GM18520 (cell line): ENCODE results near the gene ATG5.
"Not testable (repeated sequence)": the region's sequence is repeated elsewhere in the genome, so short reads cannot be mapped to it uniquely, and the experiment has no call there.

Experiments used
- ATAC-seq: cut with Tn5 transposase; IDR thresholded peaks from one replicate; pipeline ENCODE4 v1.9.1; 2021; ENCODE audit not compliant: unreplicated experiment

The ATG5 gene

DNA sequence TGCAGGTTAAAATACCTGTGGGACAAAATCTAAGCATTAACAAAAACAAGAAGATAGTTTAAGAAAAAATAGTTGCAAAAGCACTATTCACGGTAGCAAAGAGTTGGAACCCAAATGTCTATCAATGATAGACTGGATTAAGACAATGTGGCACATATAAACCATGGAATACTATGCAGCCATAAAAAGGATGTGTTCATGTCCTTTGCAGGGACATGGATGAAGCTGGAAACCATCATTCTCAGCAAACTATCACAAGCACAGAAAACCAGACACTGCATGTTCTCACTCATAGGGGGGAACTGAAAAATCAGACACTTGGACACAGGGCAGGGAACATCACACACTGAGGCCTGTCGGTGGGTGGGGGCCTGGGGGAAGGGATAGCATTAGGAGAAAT is 65.8 kb downstream of the ATG5 start:
- ATAC-seq: not testable (repeated sequence)

DNA sequence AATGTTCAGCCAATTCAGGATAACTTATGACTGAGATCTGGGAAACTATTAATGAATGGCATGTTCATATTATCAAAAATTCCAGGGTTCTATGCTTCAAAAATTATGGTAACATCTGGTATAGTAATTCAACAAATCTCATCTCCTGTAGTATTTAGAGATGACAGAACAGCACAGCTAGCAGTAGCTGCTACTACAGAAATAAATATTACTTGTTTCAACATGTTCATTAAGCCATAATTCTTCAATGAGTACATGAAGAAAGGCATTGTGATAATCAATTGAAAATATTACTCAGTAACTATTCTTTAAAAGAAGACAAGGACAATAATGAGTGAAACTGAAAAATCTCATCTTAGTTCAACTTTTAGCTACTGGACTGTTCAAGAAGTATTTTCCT is 66.8 kb downstream of the ATG5 start:
- ATAC-seq: no peak

DNA sequence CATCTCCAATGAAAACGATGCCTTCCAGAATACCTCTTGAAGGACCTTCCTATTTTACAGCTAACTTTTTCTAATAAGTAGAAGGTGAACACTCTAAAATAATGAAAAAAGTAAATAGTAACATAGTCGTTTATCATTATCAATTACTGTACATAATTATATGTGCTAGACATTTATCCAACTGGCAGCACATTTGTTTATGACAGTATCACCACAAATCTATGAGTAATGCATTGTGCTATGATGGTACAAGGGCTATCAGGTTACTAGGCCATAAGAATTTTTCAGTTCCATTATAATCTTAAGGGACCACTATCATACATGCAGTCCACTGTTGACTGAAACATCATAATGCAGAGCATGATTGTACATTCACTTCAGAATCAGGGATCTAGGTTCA is 68.4 kb downstream of the ATG5 start:
- ATAC-seq: no peak

DNA sequence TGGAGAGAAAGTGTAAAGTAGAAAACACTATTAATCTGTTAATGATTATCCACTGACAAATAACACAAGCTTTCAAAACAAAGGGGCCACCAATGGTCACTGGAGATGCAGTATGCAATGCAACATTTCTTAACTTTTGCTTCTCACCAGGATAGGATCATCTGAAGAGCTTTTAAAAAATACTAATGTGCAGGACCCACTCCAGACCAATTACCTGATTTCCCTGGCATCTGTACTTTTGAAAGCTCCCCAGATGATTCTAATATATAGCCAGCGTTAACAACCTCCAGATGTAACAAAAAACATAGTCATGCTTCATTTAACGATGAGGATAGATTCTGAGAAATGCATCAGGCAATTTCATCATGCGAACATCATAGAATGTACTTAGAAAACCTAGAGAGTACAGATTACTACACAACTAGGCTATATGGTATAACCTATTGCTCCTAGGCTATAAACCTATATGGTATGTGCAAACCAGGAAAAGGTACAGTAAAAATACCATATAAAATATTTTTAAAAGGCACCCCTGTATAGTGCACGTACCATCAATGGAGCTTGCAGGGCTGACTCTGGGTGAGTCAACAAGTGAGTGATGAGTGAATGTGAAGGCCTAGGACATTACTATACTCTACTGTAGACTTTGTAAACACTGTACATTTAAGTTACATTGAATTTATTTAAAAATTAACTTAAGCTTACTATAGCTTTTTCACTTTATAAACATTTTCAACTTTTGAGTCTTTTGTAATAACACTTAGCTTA is 69.2 kb downstream of the ATG5 start:
- ATAC-seq: no peak

- ATAC-seq: no peak
Observed at GRCh38 chr6:106255306-106255705, 70.3 kb downstream of the ATG5 start.

DNA sequence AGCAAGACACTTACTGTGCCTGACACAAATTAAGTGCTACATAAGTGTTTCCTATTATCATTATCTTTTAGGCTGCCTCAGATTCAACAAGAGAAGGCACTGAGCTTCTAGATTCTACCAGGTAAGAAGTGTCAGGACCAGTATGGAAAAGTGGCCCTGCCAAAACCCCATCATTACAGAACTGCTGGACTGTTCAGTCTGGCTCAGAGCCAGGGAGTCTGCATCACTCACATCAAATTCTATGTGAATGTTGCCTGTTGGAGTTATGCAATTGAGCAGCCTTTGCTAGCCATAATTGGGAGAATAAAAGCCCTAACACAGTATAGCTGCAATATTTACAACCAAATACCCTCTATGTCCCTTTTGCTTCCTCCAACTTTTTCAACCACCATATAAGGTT is 70.9 kb downstream of the ATG5 start:
- ATAC-seq: no peak

DNA sequence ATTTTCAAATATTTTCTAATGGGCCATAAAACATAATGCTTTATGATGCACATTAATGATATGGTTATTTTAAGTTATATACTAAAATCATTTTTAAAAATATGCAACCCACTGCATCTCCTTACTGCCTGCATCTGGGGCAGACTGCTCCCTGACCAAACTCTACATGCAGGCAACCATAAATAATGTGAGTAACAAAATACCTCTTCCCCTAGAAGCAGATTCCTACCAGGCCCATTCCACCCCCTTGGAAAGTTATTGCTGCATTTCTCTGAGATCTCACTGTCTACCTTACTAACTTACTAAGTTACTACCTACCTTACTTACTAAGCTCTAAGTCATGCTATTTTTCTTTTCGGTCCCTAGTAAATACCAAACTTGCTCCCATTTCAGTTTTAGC is 71.8 kb downstream of the ATG5 start:
- ATAC-seq: no peak

DNA sequence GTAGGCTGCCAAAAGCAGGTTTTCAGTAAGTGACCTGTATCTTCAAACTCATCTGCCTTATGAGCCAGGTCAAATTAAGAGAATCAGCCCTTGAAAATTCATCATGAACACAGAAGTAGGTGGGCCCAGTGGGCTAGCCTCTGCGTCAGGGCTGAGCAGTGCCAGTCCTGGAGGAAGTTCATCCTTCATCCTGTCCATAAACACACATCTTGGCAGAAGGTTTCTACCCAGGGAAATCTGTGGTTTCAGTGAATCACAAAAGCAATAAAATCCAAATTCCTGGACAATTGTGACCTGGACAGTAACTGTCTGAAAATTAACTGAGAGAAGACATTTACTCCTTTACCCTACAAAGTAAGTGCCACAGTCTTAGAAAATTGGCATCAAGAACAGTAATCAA is 72.4 kb downstream of the ATG5 start:
- no peak for ATAC-seq

DNA sequence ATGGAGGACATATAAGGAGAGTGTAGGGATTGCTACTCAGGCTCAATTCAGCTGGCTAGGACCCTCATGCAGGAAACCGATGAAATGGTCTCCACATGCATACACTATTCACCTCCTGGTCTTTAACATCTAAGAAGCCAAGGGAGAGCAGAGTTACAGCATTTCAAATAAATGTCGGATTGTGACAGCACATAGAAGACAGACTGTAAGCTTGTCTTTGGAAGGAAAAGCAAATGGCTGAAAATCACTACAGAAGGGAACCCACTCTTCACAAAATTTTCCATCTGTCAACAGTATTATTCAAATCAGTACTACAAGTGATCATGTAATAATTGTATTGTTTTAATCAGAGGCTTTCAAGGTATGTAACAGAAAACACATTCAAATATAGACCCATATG is 72.9 kb downstream of the ATG5 start:
- ATAC-seq: no peak

DNA sequence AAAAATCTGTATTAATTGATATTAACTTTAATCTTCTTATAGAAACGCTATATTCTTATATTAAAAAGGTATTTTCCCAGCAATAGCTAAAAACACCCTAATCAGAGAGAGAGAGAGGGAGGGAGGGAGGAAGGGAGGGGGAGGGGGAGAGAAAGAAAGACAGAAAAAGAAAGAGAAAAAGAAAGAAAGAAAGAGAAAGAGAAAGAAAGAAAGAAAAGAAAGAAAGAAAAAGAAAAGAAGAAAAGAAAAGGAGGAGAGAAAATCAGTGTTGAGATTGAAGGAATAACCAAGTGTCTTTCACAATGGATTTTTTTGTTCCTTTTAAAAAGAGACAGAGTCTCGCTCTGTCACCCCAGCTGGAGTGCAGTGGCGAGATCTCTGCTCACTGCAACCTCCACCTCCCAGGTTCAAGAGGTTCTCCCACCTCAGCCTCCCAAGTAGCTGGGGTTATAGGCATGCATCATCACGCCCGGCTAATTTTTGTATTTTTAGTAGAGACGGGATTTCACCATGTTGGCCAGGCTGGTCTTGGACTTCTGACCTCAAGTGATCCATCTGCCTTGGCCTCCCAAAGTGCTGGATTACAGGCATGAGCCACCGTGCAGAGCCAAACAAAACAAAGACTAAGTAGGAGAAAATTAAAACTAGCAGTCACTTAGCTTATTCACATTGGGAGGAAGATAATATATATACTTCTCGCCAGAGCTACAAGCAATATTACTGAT is 73.9 kb downstream of the ATG5 start:
- ATAC-seq: not testable (repeated sequence)

GRCh38 chr6:106250953-106251352 is 74.6 kb downstream of the ATG5 start:
- ATAC-seq: no peak

- no peak for ATAC-seq
Observed at GRCh38 chr6:106249658-106250057, 75.9 kb downstream of the ATG5 start.

DNA sequence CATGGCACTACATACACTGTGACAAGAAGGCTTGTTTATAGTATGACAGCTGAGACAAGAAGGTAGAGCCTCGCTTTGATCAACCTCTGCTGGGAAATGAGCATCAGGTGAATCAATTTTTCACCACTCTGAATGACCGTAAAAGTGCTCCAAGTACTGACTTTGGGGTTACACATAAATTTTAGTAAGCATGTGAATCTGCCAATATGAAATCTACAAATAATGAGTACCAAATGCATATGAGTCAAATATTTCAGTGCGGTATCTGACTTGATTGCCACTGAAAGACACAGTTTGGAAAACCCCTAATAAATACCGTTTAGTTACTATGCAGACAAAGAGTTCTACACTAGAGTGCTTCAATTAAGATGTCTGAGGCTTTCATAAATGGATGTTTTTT is 77.8 kb downstream of the ATG5 start:
- ATAC-seq: peak; percentile 43

- ATAC-seq: peak; percentile 59
Observed at GRCh38 chr6:106247293-106247692, 78.3 kb downstream of the ATG5 start.

DNA sequence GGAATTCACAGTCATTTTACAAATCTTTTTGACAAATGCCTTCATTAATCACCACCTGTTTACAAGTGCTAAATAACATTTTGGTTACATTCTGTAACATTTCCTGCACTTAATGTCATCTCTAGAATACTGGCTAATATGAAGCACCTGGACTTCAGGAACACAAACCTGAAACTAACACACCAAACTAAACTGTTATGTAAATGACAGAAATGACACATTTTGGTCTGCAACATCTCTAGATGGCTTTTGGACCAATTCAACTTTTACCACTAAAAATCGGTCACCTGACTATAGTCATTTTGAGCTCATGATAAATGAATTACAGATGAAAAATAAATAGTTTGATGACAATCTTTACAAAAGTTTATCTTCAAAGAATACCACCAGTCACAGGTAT is 80.6 kb downstream of the ATG5 start:
- peak; percentile 44 for ATAC-seq

GRCh38 chr6:106244521-106244920 is 81.0 kb downstream of the ATG5 start:
- ATAC-seq: no peak

DNA sequence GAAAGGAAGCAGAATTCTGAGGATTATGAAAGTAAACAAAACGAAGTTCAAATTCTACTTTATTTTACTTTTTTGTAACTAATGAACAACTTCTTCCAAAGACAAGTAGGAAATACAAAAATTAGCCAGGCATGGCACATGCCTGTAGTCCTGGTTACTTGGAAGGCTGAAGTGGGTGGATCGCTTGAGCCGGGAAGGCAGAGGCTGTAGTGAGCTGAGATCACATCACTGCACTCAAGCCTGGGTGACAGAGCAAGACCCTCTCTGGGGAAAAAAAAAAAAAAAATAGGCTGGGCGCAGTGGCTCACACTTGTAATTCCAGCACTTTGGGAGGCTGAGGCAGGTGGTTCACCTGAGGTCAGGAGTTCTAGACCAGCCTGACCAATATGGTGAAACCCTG is 82.3 kb downstream of the ATG5 start:
- ATAC-seq: no peak

DNA sequence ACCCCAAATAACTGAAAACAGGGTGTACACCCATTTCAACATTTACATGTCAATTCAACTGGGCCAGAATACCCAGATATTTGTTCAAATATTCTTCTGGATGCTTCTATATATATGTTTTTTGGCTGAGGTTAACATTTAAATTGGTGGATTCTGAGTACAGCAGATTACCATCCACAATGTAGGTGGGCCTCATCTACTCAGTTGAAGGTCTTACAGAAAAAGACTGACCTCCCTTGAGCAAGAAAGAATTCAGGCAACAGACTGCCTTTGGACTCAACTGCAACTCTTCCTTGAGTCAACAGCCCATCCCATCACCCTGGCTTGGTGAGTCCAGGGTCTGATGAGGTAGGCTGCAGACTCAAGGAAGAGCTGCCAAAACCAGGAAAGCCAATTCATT is 84.1 kb downstream of the ATG5 start:
- ATAC-seq: no peak

GRCh38 chr6:106237286-106237685 is 88.3 kb downstream of the ATG5 start:
- no peak for ATAC-seq

DNA sequence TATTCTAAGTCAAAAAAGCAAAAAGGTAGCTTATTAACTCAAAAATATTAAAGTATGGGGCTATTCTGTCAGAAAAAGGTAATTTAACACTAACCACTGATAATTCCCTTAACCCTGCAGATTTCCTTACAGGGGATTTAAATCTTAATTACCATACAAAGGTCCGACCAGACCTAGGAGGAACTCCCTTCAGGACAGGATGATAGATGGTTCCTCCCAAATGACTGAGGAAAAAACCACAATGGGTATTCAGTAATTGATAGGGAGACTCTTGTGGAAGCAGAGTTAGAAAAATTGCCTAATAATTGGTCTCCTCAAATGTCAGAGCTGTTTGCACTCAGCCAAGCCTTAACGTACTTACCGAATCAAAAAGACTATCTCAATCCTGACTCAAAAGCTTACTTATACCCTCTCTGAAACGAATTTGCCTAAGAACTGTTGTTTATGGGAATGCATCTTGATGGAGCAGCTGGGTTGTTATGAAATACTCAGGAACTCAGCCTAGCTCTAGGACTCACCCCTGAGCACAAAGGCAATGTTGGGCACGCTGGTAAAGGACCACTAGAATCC is 95.6 kb downstream of the ATG5 start:
- not testable (repeated sequence) for ATAC-seq

GRCh38 chr6:106227612-106228507 is 97.7 kb downstream of the ATG5 start:
- ATAC-seq: no peak
